WTC11 (cell line): ENCODE results near the gene TP53AIP1.

Experiments
- CTCF ChIP-seq: fragments of 200-600 bp; IDR thresholded peaks from 2 replicates; pipeline ENCODE4 v1.8.0; 2022; ENCODE audit warnings: antibody characterized with exemption
- ZNF423 ChIP-seq: fragments of 250-450 bp; sonication (Bioruptor Pico); IDR thresholded peaks from 2 replicates; pipeline ENCODE4 v2.1.2; 2022; ENCODE audit warnings: mild to moderate bottlenecking, moderate library complexity
- TF ChIP-seq, protein P1 (sequence below): sonication (generic); formaldehyde crosslinking; IDR thresholded peaks from 2 replicates; pipeline ENCODE4 v1.8.1; 2023; ENCODE audit warnings: mild to moderate bottlenecking, moderate library complexity, missing genetic modification reagents

DNA sequence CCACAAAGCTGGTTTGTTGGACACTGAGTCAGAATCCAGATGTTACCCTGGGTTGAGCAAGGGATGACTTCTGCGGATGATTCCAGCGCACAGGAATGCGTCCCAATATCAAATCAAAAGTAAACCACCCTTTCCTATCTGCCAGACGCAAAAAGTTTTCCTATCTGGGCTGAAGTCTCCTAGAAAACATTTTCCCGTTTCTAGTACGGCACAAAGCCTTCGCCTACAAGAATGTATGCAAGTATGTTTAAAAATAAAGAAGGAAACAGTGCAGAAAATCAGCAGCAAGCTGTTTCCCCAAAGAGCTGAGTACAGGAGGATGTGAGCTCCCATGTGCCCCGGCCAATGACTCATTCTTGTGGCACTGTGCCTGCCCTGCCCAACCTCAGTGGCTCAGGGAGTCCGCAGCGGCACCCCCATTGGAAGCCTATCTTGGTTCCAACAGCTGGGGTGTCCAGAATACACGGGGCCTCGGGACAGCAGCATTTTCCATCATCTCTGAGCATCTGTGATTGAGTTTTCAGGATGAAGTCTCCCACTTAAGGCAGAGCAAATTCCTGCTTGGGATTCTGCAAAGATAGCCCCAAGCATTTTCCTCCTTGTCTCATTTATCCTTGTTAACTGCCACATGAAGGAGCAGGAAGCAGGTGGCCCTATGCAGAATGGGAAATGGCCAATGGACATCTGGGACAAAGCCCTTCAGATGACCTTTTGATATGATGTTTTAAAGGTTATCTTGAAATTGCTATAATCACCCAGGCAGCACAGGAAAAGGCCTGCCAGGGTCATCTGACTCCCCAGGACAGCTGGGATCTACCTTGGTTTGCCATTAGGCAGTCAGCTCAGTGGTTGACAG lies 34.1 kb downstream of the TP53AIP1 start:
- no peak for TF ChIP-seq ZNF423 (CRISPR knock-in tag)
- TF ChIP-seq CTCF = no peak
- TF ChIP-seq, protein P1, sequence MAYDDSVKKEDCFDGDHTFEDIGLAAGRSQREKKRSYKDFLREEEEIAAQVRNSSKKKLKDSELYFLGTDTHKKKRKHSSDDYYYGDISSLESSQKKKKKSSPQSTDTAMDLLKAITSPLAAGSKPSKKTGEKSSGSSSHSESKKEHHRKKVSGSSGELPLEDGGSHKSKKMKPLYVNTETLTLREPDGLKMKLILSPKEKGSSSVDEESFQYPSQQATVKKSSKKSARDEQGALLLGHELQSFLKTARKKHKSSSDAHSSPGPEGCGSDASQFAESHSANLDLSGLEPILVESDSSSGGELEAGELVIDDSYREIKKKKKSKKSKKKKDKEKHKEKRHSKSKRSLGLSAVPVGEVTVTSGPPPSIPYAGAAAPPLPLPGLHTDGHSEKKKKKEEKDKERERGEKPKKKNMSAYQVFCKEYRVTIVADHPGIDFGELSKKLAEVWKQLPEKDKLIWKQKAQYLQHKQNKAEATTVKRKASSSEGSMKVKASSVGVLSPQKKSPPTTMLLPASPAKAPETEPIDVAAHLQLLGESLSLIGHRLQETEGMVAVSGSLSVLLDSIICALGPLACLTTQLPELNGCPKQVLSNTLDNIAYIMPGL (CRISPR knock-in tag) = no peak
